Measurements from ENCODE around the gene DLGAP3. TPM values are rescaled to one million over a fixed set of nuclear protein-coding genes. Genes with fewer than 3 reads are reported as not detected.
A peak's percentile ranks its signal among the peaks of the same experiment; 100 is the strongest.

Gene DLGAP3
- total RNA-seq, 1 donor from 2014 or later = 0.22 TPM

- ATAC-seq = no peak
- intact Hi-C loops (cut with DNase I) = no loop called here
- no peak for DNase-seq (ENCODE audit: missing footprints)
These were observed 627 bp upstream of the DLGAP3 start for GRCh38 chr1:34929853-34930701.

GRCh38 chr1:34928699-34929496 lies 552 bp downstream of the DLGAP3 start:
- ATAC-seq (no peak), DNase-seq (ENCODE audit: missing footprints) (no peak)
- intact Hi-C loops (cut with DNase I) = no loop called here

- intact Hi-C loops (cut with DNase I) = no loop called here
- no peak for DNase-seq (ENCODE audit: missing footprints)
- ATAC-seq = no peak
These were observed 1.3 kb downstream of the DLGAP3 start for GRCh38 chr1:34928066-34928696.

GRCh38 chr1:34927316-34927715 lies 2.1 kb downstream of the DLGAP3 start:
- no peak for ATAC-seq
- intact Hi-C loops (cut with DNase I) = no loop called here
- no peak for DNase-seq (ENCODE audit: missing footprints)

GRCh38 chr1:34926894-34927293 lies 2.6 kb downstream of the DLGAP3 start:
- ATAC-seq (no peak), DNase-seq (ENCODE audit: missing footprints) (no peak)
- intact Hi-C loops (cut with DNase I) = no loop called here

- DNase-seq (ENCODE audit: missing footprints) = no peak
- intact Hi-C loops (cut with DNase I) = no loop called here
- ATAC-seq = no peak
These were observed 3.3 kb downstream of the DLGAP3 start for GRCh38 chr1:34926156-34926555.

GRCh38 chr1:34925730-34926129 lies 3.7 kb downstream of the DLGAP3 start:
- no peak for ATAC-seq

GRCh38 chr1:34924759-34925555 lies 4.5 kb downstream of the DLGAP3 start:
- no peak for DNase-seq (ENCODE audit: missing footprints)
- intact Hi-C loops (cut with DNase I) = no loop called here
- ATAC-seq = peak; percentile 54

More at GRCh38 chr1:34925730-34926129, 3.7 kb downstream of the DLGAP3 start:
- intact Hi-C loops (cut with DNase I) = no loop called here
- no peak for DNase-seq (ENCODE audit: missing footprints)

GRCh38 chr1:34923490-34923889 lies 6.0 kb downstream of the DLGAP3 start:
- DNase-seq (ENCODE audit: missing footprints) = no peak
- ATAC-seq = no peak
- intact Hi-C loops (cut with DNase I) = no loop called here

- DNase-seq (ENCODE audit: missing footprints) (no peak), ATAC-seq (peak; percentile 61)
- intact Hi-C loops (cut with DNase I) = no loop called here
These were observed 10.4 kb downstream of the DLGAP3 start for GRCh38 chr1:34918977-34919561.

GRCh38 chr1:34918386-34918976 lies 11.0 kb downstream of the DLGAP3 start:
- no peak for DNase-seq (ENCODE audit: missing footprints)
- ATAC-seq = no peak
- intact Hi-C loops (cut with DNase I) = no loop called here

- intact Hi-C loops (cut with DNase I) = no loop called here
- no peak for ATAC-seq
- DNase-seq (ENCODE audit: missing footprints) = no peak
These were observed 12.4 kb downstream of the DLGAP3 start for GRCh38 chr1:34917017-34917416.

- intact Hi-C loops (cut with DNase I) = no loop called here
- no peak for DNase-seq (ENCODE audit: missing footprints)
These were observed 13.3 kb downstream of the DLGAP3 start for GRCh38 chr1:34916104-34916503.

GRCh38 chr1:34915521-34915920 lies 13.9 kb downstream of the DLGAP3 start:
- DNase-seq (ENCODE audit: missing footprints) (no peak), ATAC-seq (no peak)
- intact Hi-C loops (cut with DNase I) = no loop called here

More at GRCh38 chr1:34916104-34916503, 13.3 kb downstream of the DLGAP3 start:
- ATAC-seq = no peak

- ATAC-seq (no peak), DNase-seq (ENCODE audit: missing footprints) (no peak)
- intact Hi-C loops (cut with DNase I) = no loop called here
These were observed 14.5 kb downstream of the DLGAP3 start for GRCh38 chr1:34914958-34915357.

- intact Hi-C loops (cut with DNase I) = no loop called here
- DNase-seq (ENCODE audit: missing footprints) = no peak
These were observed 18.0 kb downstream of the DLGAP3 start for GRCh38 chr1:34911465-34911864.

GRCh38 chr1:34910425-34910824 lies 19.0 kb downstream of the DLGAP3 start:
- DNase-seq (ENCODE audit: missing footprints) (no peak), ATAC-seq (no peak)
- intact Hi-C loops (cut with DNase I) = no loop called here

More at GRCh38 chr1:34911465-34911864, 18.0 kb downstream of the DLGAP3 start:
- ATAC-seq = no peak

- intact Hi-C loops (cut with DNase I) = no loop called here
- DNase-seq (ENCODE audit: missing footprints) (no peak), ATAC-seq (no peak)
These were observed 21.1 kb downstream of the DLGAP3 start for GRCh38 chr1:34908369-34908768.

Data from Right ventricle myocardium inferior (tissue), 1 donor.